NCI-H226 (cell line): ENCODE data around the gene ULBP2.
"Not testable (repeated sequence)": the region's sequence is repeated elsewhere in the genome, so short reads cannot be mapped to it uniquely, and the experiment has no call there.

Source experiments
- DNase-seq: peaks from one replicate; pipeline ENCODE4 v3.0.0-alpha.2; 2015

Gene ULBP2

GRCh38 chr6:149953390-149953789, 11.6 kb downstream of the ULBP2 start:
- not testable (repeated sequence) for DNase-seq

GRCh38 chr6:149953934-149954327, 12.1 kb downstream of the ULBP2 start:
- DNase-seq, result not testable (repeated sequence)

- not testable (repeated sequence) for DNase-seq
Observed at GRCh38 chr6:149954328-149954983, 12.6 kb downstream of the ULBP2 start.

- not testable (repeated sequence) for DNase-seq
Observed at GRCh38 chr6:149954984-149955653, 13.3 kb downstream of the ULBP2 start.

GRCh38 chr6:149955654-149956317, 14.0 kb downstream of the ULBP2 start:
- not testable (repeated sequence) for DNase-seq

- DNase-seq, result not testable (repeated sequence)
Observed at GRCh38 chr6:149958124-149958523, 16.3 kb downstream of the ULBP2 start.

GRCh38 chr6:149959806-149960205, 18.0 kb downstream of the ULBP2 start:
- not testable (repeated sequence) for DNase-seq

GRCh38 chr6:149960488-149960887, 18.7 kb downstream of the ULBP2 start:
- no peak for DNase-seq

GRCh38 chr6:149961728-149962425, 20.1 kb downstream of the ULBP2 start:
- no peak for DNase-seq

- no peak for DNase-seq
Observed at GRCh38 chr6:149962461-149963211, 20.8 kb downstream of the ULBP2 start.

- no peak for DNase-seq
Observed at GRCh38 chr6:149963212-149963461, 21.3 kb downstream of the ULBP2 start.

GRCh38 chr6:149963462-149964307, 21.9 kb downstream of the ULBP2 start, which contains the start of gene ULBP1:
ULBP1 (plus strand) TSS chr6:149963943; CDS start chr6:149964050, 107 bp downstream.
- DNase-seq, result no peak

- DNase-seq, result no peak
Observed at GRCh38 chr6:149964308-149965193, 22.7 kb downstream of the ULBP2 start.

GRCh38 chr6:149965194-149966020, 23.6 kb downstream of the ULBP2 start:
- no peak for DNase-seq

- not testable (repeated sequence) for DNase-seq
Observed at GRCh38 chr6:149966319-149966718, 24.5 kb downstream of the ULBP2 start.

GRCh38 chr6:149967591-149967990, 25.8 kb downstream of the ULBP2 start:
- no peak for DNase-seq

GRCh38 chr6:149967999-149968398, 26.2 kb downstream of the ULBP2 start:
- not testable (repeated sequence) for DNase-seq

- not testable (repeated sequence) for DNase-seq
Observed at GRCh38 chr6:149968909-149969308, 27.1 kb downstream of the ULBP2 start.

- DNase-seq, result no peak
Observed at GRCh38 chr6:149969635-149970034, 27.8 kb downstream of the ULBP2 start.

- not testable (repeated sequence) for DNase-seq
Observed at GRCh38 chr6:149974394-149974793, 32.6 kb downstream of the ULBP2 start.
